ENCODE measurements around the gene CD274.

- TF ChIP-seq, protein P1, sequence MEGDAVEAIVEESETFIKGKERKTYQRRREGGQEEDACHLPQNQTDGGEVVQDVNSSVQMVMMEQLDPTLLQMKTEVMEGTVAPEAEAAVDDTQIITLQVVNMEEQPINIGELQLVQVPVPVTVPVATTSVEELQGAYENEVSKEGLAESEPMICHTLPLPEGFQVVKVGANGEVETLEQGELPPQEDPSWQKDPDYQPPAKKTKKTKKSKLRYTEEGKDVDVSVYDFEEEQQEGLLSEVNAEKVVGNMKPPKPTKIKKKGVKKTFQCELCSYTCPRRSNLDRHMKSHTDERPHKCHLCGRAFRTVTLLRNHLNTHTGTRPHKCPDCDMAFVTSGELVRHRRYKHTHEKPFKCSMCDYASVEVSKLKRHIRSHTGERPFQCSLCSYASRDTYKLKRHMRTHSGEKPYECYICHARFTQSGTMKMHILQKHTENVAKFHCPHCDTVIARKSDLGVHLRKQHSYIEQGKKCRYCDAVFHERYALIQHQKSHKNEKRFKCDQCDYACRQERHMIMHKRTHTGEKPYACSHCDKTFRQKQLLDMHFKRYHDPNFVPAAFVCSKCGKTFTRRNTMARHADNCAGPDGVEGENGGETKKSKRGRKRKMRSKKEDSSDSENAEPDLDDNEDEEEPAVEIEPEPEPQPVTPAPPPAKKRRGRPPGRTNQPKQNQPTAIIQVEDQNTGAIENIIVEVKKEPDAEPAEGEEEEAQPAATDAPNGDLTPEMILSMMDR (conservative IDR thresholded peaks at IDR 0.05 in 1 of 2, IDR thresholded peaks at IDR 0.05 in 1 of 2; ENCODE audit: low read depth in 1 of 2, low read length in 2 of 2): no peak
- no peak for TF ChIP-seq EZH2 (IDR thresholded peaks at IDR 0.05; ENCODE audit: low read length, missing control alignments)
Observed at GRCh38 chr9:5518937-5519319, 68.6 kb downstream of the CD274 start.

Measured in fibroblast of lung (primary cell).